GM19328 (cell line): ENCODE measurements around the gene FOXD2.

ENCODE experiments used
- ATAC-seq: cut with Tn5 transposase; IDR thresholded peaks from one replicate; pipeline ENCODE4 v1.9.1; 2021; ENCODE audit warnings: mild to moderate bottlenecking, moderate library complexity; ENCODE audit not compliant: unreplicated experiment

Gene FOXD2

GRCh38 chr1:47459253-47459788, 21.5 kb downstream of the FOXD2 start:
- ATAC-seq: no peak

- ATAC-seq: no peak
Observed at GRCh38 chr1:47460040-47460439, 22.2 kb downstream of the FOXD2 start.

GRCh38 chr1:47460456-47460855, 22.6 kb downstream of the FOXD2 start:
- no peak for ATAC-seq

GRCh38 chr1:47465605-47466004, 27.8 kb downstream of the FOXD2 start:
- no peak for ATAC-seq

GRCh38 chr1:47468709-47469389, 31.0 kb downstream of the FOXD2 start:
- ATAC-seq: no peak

GRCh38 chr1:47469390-47469759, 31.5 kb downstream of the FOXD2 start:
- no peak for ATAC-seq

- no peak for ATAC-seq
Observed at GRCh38 chr1:47469910-47470309, 32.1 kb downstream of the FOXD2 start.

GRCh38 chr1:47471163-47471562, 33.3 kb downstream of the FOXD2 start:
- ATAC-seq: no peak

GRCh38 chr1:47474278-47475193, 36.7 kb downstream of the FOXD2 start:
- no peak for ATAC-seq

GRCh38 chr1:47477595-47478080, 39.8 kb downstream of the FOXD2 start:
- ATAC-seq: no peak

GRCh38 chr1:47478090-47478489, 40.2 kb downstream of the FOXD2 start:
- ATAC-seq: no peak

- no peak for ATAC-seq
Observed at GRCh38 chr1:47479664-47480063, 41.8 kb downstream of the FOXD2 start.

GRCh38 chr1:47481936-47482335, 44.1 kb downstream of the FOXD2 start:
- ATAC-seq: no peak

GRCh38 chr1:47482786-47483185, 44.9 kb downstream of the FOXD2 start:
- ATAC-seq: no peak

GRCh38 chr1:47483651-47484050, 45.8 kb downstream of the FOXD2 start:
- ATAC-seq: no peak

- no peak for ATAC-seq
Observed at GRCh38 chr1:47485817-47486216, 48.0 kb downstream of the FOXD2 start.

- no peak for ATAC-seq
Observed at GRCh38 chr1:47487332-47487731, 49.5 kb downstream of the FOXD2 start.

- no peak for ATAC-seq
Observed at GRCh38 chr1:47487850-47488450, 50.1 kb downstream of the FOXD2 start.
